Measurements from ENCODE around the gene CSMD2.

Gene CSMD2

GRCh38 chr1:33762109-33762830, 402.8 kb downstream of the CSMD2 start:
- TF ChIP-seq CTCF (IDR thresholded peaks at IDR 0.05; ENCODE audit: low read depth, low read length), result no peak
- DNase-seq, result no peak
- Histone ChIP-seq H3K9me3 (ENCODE audit: severe bottlenecking) (no peaks in the 10 kb centered on the region), H3K4me3 (ENCODE audit: low read depth, low read length) (no peak overlapping the region), H3K36me3 (no peaks in the 10 kb centered on the region), H3K27ac (no peak overlapping the region), H3K27me3 (ENCODE audit: insufficient read depth, low read depth, severe bottlenecking) (peaks cover 64% of the 10 kb centered on the region)

- Histone ChIP-seq H3K27me3 (ENCODE audit: insufficient read depth, low read depth, severe bottlenecking) (peaks cover 44% of the 10 kb centered on the region), H3K9me3 (ENCODE audit: severe bottlenecking) (no peaks in the 10 kb centered on the region), H3K36me3 (no peaks in the 10 kb centered on the region), H3K4me3 (ENCODE audit: low read depth, low read length) (no peak overlapping the region), H3K27ac (no peak overlapping the region)
- no peak for DNase-seq
- TF ChIP-seq CTCF (IDR thresholded peaks at IDR 0.05; ENCODE audit: low read depth, low read length), result no peak
These were observed 406.3 kb downstream of the CSMD2 start for GRCh38 chr1:33758698-33759097.

GRCh38 chr1:33753087-33753856, 411.8 kb downstream of the CSMD2 start:
- Histone ChIP-seq H3K9me3 (ENCODE audit: severe bottlenecking) (no peaks in the 10 kb centered on the region), H3K27me3 (ENCODE audit: insufficient read depth, low read depth, severe bottlenecking) (peaks cover 33% of the 10 kb centered on the region), H3K36me3 (no peaks in the 10 kb centered on the region), H3K27ac (no peak overlapping the region), H3K4me3 (ENCODE audit: low read depth, low read length) (no peak overlapping the region)
- DNase-seq, result no peak
- no peak for TF ChIP-seq CTCF (IDR thresholded peaks at IDR 0.05; ENCODE audit: low read depth, low read length)

DNA sequence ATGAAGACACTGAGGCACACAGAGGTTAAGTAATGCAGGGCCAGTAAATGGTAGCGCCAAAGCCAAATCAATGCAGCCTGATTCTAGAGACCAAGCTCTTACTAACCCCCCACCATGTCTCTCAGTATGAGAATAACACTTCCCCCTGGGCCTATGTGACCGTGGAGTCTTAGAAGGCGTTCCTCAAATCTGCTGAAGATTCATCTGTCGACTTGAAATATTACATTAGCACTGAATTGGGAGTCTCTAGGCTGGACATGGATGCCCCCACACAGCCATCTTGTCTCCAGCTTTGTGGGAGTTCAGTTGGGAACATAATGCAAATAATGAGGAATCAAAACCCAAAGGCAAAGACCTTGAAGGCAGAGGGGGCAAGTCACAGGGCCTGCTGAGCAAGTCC, 419.1 kb downstream of the CSMD2 start:
- no peaks in the 10 kb centered on the region for H3K9me3 ChIP-seq (ENCODE audit: severe bottlenecking)
- H3K27ac ChIP-seq, result no peak overlapping the region
- peaks cover 76% of the 10 kb centered on the region for H3K27me3 ChIP-seq (ENCODE audit: insufficient read depth, low read depth, severe bottlenecking)
- DNase-seq, result no peak
- H3K36me3 ChIP-seq, result no peaks in the 10 kb centered on the region
- TF ChIP-seq CTCF (IDR thresholded peaks at IDR 0.05; ENCODE audit: low read depth, low read length), result no peak
- H3K4me3 ChIP-seq (ENCODE audit: low read depth, low read length), result no peak overlapping the region

- Histone ChIP-seq H3K4me3 (ENCODE audit: low read depth, low read length) (no peak overlapping the region), H3K36me3 (no peaks in the 10 kb centered on the region), H3K9me3 (ENCODE audit: severe bottlenecking) (no peaks in the 10 kb centered on the region), H3K27me3 (ENCODE audit: insufficient read depth, low read depth, severe bottlenecking) (peaks cover 90% of the 10 kb centered on the region), H3K27ac (no peak overlapping the region)
- no peak for TF ChIP-seq CTCF (IDR thresholded peaks at IDR 0.05; ENCODE audit: low read depth, low read length)
- DNase-seq, result no peak
These were observed 421.6 kb downstream of the CSMD2 start for GRCh38 chr1:33743221-33743998.

Data from WERI-Rb-1 (cell line).